ENCODE data around the gene SMC1A.
"Not testable (repeated sequence)": the region's sequence is repeated elsewhere in the genome, so short reads cannot be mapped to it uniquely, and the experiment has no call there.

Gene SMC1A

DNA sequence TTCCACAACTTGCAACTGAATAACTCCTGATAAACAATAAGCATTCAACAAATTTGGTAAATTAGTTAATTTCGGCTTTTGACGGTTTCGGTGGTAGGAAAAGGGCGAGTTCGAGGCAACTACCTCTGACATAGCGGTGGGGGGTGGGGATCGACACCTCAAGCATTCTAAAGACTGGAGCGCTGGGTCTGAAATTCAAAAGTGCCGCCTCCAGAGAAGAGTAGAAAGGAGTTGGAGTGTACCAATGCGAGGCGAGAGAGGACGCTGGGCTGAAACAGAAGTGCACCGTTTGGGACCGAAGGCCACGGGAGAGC is 725 bp downstream of the SMC1A start:
- no peak for DNase-seq

DNA sequence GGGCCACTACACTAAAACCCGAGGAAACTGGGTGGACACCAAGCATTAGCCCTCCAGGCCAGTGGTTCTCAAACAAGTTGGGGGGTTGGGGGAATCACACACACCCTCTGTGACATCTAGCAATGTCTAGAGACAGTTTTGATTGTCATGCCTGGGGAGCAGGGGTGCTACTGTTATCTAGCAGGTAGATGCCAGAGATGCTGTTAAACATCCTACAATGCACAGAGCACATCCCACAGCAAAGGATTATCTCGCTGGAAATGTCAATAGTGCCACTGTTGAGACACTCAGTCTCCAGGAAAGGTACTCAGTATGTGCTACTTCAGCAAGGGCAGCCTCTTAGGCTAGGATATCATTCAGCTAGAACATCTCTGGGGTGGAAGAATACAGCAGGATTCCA is 1.3 kb downstream of the SMC1A start:
- no peak for DNase-seq

DNA sequence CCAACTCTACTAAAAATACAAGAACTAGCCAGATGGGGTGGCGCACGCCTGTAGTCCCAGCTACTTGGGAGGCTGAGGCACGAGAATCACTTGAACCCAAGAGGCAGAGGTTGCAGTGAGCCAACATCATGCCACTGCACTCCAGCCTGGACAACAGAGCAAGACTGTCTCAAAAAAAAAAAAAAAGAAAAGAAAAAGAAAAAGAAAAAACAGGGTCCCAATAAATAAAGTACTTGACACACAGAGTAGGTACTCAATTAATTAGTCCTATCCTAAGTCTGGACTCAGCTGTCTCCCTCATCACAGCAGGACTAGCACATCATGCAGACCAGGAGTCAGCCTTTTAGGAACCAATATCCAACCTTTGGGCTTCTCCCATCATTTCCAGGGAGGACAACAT is 2.1 kb downstream of the SMC1A start:
- not testable (repeated sequence) for DNase-seq

DNA sequence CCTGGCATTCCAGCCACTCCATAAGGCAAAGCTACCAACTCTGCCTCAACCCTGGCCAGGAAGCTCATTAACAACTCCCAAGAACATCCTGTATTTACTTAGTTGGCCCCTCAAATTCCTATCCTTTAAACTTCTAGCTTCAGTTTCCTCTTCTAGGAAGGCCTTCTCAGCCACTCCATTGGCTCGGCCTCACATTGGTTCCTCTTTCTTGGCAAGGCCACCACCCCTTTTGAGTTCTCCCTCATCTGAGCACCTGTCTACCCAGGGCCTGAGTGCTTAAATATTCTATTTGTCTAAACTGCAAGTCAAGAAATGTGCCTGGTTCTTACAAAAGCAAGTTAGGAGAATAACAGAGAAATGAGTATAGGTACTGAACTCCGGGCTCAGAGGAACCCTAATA is 10.0 kb downstream of the SMC1A start:
- DNase-seq = no peak

DNA sequence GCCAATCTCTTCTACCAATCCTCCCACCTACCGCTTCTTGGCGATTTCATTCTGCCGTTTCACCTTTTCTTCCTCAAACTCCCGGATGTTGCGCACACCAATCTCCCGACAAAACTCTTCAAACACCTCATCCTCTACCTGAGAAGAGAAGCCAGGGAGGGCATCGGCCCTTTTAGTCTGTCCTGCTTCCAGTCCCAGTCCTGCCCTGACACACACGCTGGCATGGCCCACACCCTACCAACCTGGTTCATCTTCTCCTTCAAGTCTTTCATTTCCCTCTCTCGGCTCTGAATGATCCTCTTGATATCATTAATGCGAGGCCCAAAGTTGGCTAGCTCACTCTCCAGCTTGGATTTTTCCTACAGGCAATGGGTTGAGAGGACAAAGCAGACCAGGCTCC is 18.9 kb downstream of the SMC1A start:
- DNase-seq = no peak

DNA sequence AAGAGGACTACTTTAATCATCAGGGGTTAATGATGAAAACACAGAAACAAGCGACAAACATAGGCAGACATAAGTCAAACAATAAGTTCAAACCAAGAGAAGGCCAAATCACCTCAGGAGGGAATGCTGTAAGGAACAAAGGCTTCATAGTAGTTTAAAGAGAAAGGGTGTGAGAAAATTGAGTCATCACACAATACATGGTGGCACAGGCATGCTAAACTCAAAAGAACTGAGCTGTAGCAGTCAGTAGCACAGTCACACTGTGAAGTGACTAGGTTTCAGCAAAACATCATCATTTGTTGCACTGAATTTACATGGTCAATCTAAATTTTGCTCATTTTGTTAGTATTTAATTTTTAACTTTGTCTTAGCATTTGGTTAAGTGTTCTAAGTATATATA is 24.2 kb downstream of the SMC1A start:
- DNase-seq = no peak

DNA sequence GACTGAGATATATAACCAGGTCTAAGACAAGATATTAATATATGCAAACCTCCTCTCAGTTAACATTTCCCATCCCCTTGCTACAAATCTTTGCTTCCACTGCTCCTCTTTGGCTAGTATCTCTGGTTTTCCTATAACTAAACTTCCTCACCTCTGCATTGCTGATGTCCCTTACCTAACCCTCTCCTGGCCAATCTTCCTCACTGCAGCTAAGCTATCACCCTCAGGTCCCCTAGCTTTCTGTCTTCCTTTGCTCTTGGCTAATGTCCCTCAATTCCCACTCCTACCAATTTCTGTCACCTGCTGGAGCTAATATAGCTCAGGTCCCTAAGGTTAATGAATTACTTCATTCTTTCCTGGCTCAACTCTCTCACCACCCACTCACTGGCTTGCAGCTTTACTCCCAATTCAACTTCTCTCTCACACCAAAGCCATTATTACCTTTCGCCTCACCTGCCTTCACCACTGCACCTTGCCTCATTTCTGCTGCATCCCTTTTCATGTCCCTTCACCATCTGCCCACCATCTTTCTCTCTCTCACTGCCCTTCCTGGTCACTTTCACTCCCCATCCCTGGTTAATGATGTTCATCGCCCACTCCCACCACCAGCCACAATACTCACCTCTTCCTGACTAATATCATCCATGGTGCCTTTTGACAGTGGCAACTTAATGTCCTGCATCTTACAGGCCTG is 26.7 kb downstream of the SMC1A start:
- no peak for DNase-seq

DNA sequence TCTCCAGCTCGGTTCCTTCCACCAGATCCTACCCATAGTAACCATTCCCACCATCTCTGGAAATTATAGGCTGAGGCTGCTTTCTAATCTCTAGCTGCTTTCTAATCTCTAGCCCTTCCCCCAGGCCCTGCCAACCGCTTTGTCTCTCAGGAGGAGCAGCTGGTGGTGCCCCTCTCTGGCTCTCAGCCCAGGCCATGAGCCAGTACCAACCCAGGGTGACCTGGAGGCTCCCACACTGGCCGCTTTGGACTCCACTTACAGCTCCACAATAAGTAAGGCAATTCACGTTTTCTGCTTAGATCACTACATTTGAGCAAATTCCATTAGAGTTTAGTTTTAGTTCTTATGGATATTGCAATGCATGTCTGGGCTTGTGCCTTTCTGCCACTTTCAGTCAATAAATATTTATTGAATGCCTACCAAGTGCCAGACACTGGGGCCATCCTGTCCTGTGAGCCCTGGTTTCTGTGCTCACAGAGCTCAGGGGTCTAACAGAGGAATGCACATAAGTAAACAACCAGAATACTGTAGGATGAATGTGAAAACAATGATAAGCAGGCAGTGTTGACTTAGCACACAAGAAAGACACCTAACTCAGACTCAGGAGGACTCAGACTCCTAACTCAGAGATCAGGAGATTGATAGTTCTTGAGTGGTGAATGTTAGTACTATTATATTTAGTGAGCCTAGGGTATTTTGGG is 38.9 kb downstream of the SMC1A start:
- DNase-seq = no peak

DNA sequence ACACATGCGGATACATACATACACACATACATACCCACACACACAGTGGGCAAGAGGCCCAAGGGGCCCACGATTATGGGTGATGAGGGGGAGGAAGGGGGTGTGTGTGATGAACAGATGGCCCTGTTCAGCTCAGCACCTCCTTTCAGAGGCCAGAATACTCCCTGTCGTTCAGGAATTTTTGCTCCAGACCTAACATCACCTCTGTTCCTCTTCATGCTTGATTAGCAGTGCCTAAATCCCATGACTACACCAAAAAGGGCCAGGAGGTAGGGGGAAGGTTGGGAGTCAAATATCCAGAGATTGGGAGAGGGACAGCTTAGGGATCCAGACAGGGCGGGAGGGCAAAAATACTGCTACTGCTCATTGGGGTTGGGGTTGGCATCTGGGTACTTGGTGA is 42.7 kb downstream of the SMC1A start:
- DNase-seq = no peak

DNA sequence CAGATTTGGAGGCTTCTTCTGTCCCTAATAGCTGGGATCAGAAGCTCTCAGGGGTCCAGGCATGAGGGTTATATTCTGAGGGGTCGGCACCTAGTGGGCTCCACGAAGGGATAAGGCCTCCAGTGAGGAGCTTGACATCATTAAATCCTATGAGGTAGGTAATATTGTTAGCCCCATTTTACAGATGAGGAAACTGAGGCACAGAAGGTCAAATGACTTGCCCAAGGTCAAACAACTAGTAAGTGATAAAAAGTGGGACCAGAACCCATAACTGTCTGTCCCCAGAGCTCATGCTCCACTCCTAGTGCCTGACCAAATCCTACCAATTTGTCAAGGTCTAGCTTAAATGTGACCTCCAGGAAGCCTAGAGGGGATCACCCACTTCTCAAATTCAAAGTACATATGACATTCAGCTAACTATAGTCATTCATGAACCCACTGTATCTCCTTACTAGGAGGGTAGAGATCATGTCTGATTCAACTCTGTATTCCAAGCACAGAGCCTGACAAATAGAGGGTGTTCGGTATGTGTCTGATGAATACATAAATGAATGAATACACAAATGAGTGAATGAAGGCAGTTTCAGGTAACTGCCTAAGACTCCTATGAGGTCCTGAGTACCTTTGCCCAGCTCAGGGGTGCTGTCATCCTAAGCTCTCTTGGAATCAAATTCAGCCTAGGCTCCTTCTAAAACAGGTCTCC is 43.3 kb downstream of the SMC1A start:
- DNase-seq = no peak

DNA sequence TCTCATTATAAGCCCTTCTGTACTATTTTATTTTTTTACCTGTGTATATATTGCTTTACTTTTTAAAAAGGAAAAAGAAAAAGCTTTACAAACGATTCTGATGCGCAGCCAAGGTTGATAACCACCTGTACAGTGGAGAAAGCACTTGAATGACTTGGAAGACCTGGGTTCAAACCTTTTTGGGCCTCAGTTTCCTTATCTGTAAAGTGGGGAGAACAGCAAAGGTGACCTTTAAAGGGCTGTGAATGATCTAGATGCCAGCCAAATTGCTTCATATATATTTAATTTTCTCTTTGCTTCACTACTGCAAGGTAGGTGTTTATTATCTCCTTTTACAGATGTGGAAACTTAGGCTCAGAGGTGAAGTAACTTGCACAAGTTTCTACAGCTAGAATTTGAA is 45.0 kb downstream of the SMC1A start:
- no peak for DNase-seq

DNA sequence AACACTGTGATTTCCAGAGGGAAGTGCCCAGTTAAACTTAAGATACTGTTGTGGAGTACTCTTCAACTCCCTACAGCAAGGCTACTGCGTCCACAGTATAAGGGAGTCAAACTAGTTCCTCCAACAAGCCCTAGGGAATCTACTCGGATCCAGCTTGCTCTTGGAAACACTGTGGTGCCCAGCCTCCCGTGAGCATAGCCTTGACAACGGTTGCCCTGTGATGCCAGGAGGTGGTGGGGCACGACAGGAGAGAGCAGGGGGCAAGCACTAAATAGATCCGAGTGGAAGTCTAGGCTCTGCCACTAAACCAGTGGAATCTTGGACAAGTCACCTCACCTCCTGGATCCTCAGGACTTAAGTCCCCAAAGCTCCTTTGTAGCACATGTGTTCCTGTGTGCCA is 45.6 kb downstream of the SMC1A start:
- no peak for DNase-seq

DNA sequence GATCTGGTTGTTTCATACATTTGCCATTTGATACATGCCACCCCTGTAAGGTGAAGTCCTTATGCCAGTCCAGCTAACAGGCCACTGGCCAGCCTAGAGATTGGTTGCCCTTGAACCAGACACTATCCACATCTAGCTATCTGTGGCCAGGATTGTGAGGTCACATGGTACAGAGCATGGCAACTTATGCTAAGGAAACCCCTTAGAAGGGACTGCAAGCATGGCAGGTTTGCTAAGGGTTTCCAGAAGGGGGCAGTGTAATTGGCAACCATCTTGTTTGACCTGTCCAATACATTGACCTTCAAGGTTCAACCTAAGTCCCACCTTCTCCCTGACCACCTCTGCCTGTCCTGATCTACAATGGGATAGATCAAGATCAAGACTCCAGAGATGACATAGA is 47.5 kb downstream of the SMC1A start:
- no peak for DNase-seq

DNA sequence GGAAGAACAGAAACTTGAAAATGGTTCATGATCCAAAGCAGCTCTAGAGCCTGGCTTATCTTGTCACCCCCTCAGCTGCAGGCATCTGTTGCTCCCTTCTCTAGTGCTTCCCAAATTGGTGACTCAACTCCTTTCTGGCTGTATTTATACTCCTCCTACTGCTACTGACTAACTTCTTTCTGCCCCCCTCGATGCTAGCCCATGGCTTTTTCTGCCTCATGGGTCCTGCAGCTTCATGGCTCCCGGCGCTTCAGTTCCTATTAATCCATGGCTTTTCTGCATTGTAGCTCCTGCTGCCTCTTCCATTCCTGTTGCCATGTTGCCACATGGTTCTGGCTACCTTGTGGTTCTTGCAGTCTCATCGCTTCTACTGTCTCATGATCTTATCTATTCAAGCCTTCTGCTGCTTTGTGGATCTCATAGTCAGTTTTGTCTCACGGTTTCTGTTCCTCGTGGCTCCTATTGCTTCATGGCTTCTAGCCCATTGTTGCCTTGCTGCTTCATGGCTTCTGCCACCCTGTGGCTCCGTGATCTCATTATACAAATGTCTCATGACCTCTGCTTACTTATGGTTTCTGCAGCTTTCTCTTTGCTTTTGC is 48.1 kb downstream of the SMC1A start:
- no peak for DNase-seq

DNA sequence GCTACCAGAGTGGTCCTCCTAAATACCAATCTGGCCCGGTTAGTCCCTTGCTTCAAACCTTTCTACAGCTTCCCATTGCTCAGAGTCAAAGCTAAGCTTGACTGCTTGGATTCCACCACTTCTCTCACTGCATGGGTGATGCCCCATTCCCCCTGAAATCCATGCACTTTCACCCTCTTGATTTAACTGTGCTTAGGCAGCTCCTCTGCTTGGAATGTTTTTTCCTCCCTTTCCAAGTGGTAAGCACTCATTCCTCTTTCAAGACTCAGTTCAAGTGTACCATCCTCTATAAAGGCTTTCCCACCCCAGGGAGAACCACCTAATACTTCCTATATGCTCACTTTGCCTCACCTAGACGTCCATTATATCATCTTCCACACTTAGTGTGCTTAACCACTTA is 49.1 kb downstream of the SMC1A start:
- DNase-seq = no peak

DNA sequence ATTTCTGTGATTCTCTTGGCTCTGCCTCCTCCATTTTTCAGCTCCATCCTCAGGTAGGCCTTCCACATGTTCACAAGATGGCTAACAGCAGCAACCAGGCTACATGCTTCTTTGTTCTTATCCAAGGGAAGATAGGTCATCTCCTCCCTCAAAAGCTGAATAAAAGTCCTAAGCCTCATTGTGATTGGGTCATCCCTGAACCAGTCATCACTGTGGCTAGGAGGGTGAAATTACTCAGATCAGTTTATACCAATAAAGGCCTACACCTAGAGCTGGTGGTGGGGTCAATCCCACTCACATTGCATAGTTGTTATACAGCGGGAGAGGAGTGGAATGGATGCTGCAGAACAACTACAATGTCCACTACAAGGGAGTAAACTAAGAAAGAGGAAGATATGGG is 56.0 kb downstream of the SMC1A start:
- DNase-seq = not testable (repeated sequence)

DNA sequence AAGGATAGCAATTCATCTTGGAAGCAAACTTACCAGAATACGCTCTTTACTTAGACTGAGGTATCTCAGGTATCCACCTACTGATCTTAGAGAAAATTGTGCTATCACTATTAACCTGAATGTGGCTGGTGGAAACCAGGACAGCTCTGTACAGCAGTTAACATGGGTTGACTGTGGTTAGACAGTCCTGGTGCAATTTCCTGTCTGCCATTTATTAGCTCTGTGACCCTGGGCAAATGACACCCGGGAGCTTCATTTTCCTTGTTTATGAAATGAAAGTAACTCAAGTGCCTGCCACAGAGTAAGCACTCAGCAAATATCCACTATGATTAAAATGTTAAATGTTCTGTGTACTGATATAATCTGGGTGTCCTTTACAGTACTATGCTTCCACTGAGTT is 60.0 kb downstream of the SMC1A start:
- no peak for DNase-seq

DNA sequence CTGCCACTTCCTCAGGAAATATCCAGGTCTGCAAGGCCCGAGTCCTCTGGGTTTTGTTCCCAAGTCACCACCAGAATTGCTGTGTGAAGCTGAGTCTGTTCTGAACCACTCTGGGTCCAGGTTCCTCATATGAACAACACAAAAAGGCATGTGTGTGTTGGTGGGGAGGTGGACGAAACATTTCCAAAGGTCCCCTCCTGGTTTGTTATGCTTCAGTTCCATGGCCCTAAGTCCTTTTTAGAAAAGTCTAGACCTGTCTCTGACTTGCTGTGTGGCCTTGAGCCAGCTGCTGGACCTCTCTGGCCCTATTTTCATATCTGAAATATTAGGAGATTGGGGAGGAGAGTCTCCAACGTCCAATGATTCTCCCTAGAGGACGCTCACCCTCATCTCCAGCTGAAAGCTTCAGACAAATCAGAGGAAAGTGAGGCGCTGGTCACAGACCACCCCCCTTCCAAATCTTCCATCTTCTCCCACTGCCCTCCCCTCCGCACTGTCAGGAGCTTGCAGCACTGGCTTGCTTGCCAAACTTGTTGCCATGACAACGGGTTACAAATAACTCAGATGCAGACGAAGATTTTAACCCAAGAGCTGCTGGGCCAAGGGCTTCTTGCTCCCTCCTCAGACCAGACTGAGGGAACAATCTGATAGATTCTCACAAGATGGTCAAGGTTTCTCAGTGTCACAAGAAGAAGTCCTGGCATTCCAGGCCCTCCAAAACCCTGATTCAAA is 64.5 kb downstream of the SMC1A start:
- no peak for DNase-seq

DNA sequence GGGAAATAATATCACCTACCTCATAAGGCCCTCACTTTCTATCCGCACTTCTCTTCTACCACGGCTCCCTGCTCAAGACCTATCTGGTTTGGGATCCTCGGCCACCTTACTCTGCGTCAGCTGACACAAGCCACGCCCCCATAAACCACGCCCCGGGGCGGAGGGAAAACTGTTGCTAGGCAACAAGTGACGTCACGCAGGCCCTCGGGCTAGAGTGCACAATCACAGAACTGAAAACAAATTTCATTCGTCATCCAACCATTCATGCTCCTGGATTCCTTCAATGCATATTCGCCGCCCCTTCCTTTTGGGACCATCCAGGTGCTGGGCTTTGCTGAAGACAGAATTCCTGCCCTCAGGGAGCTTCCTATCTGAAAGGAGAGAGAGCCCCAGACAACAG is 66.3 kb downstream of the SMC1A start:
- DNase-seq = no peak

DNA sequence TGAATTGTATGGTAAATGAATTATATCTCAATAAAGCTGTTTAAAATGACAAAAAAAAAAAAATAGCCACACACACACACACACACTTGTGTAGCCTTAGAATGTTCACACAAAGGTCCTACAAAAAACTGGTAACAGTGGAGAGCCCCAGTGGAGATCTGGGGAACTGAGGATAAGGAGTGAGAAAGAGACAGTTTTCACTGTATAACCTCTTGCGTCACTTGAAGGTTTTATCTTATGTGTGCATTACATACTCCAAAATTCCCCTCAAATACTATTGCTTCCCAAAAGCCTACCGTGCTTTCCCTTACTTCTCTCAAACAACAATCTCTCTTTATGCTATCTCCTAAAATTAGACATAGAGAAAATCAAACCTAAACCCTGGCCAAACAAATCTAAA is 67.8 kb downstream of the SMC1A start:
- DNase-seq = no peak

DNA sequence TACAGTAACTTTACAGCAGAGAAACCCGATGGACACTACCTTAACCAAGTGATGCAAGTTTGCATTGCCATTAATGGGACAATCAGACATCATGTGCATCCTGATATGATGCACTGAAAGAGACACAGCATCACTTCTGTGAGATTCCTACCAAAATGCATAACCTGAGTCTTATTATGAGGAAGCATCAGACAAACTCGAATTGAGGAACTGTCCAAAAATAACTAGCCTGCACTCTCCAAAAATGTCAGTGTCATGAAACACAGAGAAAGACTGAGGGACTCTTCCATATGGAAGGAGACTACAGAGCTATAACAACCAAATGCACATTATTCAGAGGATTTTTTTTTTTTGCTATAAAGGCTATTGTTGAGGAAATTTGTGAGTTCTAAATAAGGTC is 74.5 kb downstream of the SMC1A start:
- DNase-seq = no peak

DNA sequence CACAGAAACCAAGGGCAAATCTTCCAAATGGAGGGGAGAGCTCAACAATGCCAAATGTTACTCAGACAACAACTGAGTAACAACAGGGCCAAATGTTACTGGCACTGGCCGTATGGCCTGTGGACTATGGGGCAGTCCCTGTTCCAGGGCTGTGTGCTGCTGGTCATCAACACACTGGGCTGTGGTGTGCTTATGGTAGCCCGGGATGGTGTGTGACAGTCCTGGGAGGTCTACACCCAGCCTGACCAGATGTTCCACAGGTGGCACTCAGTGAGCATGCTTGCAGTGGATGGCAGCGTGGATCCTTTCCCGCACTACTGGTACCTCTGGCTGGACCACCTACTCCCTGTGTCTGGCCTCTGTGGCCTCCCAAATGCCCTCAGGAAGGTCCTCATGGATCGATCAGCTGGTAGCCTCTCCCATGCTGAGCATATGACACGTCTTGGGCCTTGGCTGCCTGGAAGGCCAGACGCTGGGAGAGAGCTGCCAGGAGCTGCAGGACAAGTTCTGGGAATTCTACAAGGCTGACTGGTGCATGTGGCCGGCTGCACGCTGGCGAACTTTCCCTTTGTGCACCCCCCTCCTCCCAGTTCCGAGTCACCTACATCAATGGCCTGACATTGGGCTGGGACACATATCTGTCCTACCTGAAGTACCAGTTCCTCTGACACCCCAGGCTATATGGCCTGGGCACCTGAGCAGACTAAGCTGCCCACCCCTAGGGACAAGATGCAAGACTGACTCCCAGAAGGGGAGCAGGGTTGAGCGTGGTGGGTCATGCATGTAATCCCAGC is 81.4 kb downstream of the SMC1A start:
- DNase-seq = no peak

DNA sequence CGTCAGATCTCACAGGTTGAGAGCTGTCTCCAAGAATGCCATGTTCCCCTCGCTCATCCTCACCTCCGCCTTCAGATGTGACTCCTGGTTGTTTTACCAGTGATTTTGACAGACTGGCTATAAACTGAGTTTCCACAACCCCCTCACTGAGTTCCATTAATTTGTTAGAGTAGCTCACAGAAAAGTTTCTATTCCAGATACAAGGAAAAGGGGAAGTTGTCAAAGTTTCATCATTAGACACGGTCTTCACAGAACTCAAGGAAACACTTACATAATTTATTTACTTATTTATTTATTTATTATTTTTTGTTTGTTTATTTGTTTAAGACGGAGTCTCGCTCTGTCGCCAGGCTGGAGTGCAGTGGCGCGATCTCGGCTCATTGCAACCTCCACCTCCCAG is 85.4 kb downstream of the SMC1A start:
- no peak for DNase-seq

All from activated gamma-delta T cell (primary cell).